A549 (cell line): ENCODE results near the gene GRK6. TPM values are rescaled to one million over a fixed set of nuclear protein-coding genes. Genes with fewer than 3 reads are reported as not detected.
A peak's percentile ranks its signal among the peaks of the same experiment; 100 is the strongest.

ENCODE experiments used
- ATAC-seq, 2 experiments: fragments of 200-7000 bp in 1 of 2; fragments of >200 bp in 1 of 2; cut with Nextera tagmentation in 1 of 2; cut with Tn5 transposase in 1 of 2; 3 replicates each; pipeline versions ENCODE4 v1.8.0 to v1.9.1; 2018 to 2020; ENCODE audit warnings: mild to moderate bottlenecking in 1 of 2, moderate library complexity in 1 of 2
- CTCF ChIA-PET: fragments of 300-600 bp; sonication (Branson Sonifier 250); formaldehyde crosslinking; extraction: SDS; loops from one replicate; lab custom pipeline; 2021; ENCODE audit warnings: antibody characterized with exemption, inconsistent platforms; lab: Yijun Ruan, JAX
- POLR2A ChIA-PET: fragments of 350-600 bp; formaldehyde crosslinking; extraction: SDS; loops from one replicate; lab custom pipeline; 2021; ENCODE audit warnings: antibody characterized with exemption, inconsistent platforms; lab: Yijun Ruan, JAX
- DNase-seq, 2 experiments: peaks; one replicate each; pipeline versions ENCODE4 v3.0.0 to v3.0.0-alpha.2; 2011 to 2016; ENCODE audit warnings: low read depth in 1 of 2, low spot score in 1 of 2
- FAIRE-seq: peaks from 2 replicates; lab custom pipeline; 2011; peaks lifted over from hg19 to GRCh38; lab: Jason Lieb, UNC
- H3K27ac ChIP-seq, 2 experiments: fragments of >200 bp; sonication (Bioruptor Twin); formaldehyde crosslinking; 3 replicates each; pipeline ENCODE4 v1.5.1; 2016 to 2017
- H3K4me1 ChIP-seq: fragments of >200 bp; sonication (Bioruptor Twin); formaldehyde crosslinking; 3 replicates; pipeline ENCODE4 v1.6.1; 2016
- H3K4me2 ChIP-seq: fragments of >200 bp; sonication (Bioruptor Twin); formaldehyde crosslinking; 3 replicates; pipeline ENCODE4 v1.6.1; 2016
- H3K4me3 ChIP-seq: fragments of >200 bp; sonication (Bioruptor Twin); formaldehyde crosslinking; 3 replicates; pipeline ENCODE4 v1.5.1; 2016
- H3K9me3 ChIP-seq: fragments of >200 bp; sonication (Bioruptor Twin); formaldehyde crosslinking; 3 replicates; pipeline ENCODE4 v1.6.1; 2016
- CBX8 ChIP-seq: fragments of 200-600 bp; sonication (generic); IDR thresholded peaks from 2 replicates; pipeline ENCODE4 v1.6.1; 2016
- CTCF ChIP-seq: fragments of >200 bp; sonication (Bioruptor Twin); formaldehyde crosslinking; IDR thresholded peaks from 3 replicates; pipeline ENCODE4 v1.5.1; 2016
- EHF ChIP-seq: fragments of 250-450 bp; sonication (Bioruptor Pico); IDR thresholded peaks from 2 replicates; pipeline ENCODE4 v1.5.0; 2020; ENCODE audit warnings: mild to moderate bottlenecking
- EHMT2 ChIP-seq: fragments of 200-600 bp; sonication (generic); IDR thresholded peaks from 2 replicates; pipeline ENCODE4 v1.6.1; 2016; ENCODE audit warnings: antibody characterized with exemption, low read depth, mild to moderate bottlenecking, moderate library complexity
- ELK1 ChIP-seq: fragments of 150-350 bp; IDR thresholded peaks from 2 replicates; pipeline ENCODE4 v1.6.1; 2014; ENCODE audit warnings: low read depth, mild to moderate bottlenecking, low read length
- HOXB13 ChIP-seq: fragments of 250-450 bp; sonication (Bioruptor Pico); IDR thresholded peaks from 2 replicates; pipeline ENCODE4 v1.5.0; 2020; ENCODE audit warnings: low read depth, mild to moderate bottlenecking, moderate library complexity
- JUN ChIP-seq, 2 experiments: fragments of >200 bp; sonication (Bioruptor Twin); formaldehyde crosslinking; IDR thresholded peaks; 2 replicates in 1 of 2; 3 replicates in 1 of 2; pipeline ENCODE4 v1.6.1; 2016 to 2017
- KDM1A ChIP-seq: fragments of 200-600 bp; sonication (generic); IDR thresholded peaks from 2 replicates; pipeline ENCODE4 v1.6.1; 2016; ENCODE audit warnings: low read depth, mild to moderate bottlenecking
- KDM5A ChIP-seq: fragments of 200-600 bp; sonication (generic); IDR thresholded peaks from 2 replicates; pipeline ENCODE4 v1.6.1; 2016; ENCODE audit warnings: antibody characterized with exemption, mild to moderate bottlenecking
- MYC ChIP-seq: IDR thresholded peaks from 2 replicates; pipeline ENCODE4 v1.6.1; 2012; ENCODE audit warnings: mild to moderate bottlenecking, inconsistent platforms, low read length, improper control_type of control experiment, borderline replicate concordance
- PBX3 ChIP-seq: IDR thresholded peaks from 2 replicates; pipeline ENCODE4 v1.6.1; 2012
- RARB ChIP-seq: fragments of 250-450 bp; sonication (Bioruptor Pico); IDR thresholded peaks from 2 replicates; pipeline ENCODE4 v1.8.0; 2021; ENCODE audit warnings: mild to moderate bottlenecking, moderate library complexity
- RCOR1 ChIP-seq: fragments of 150-350 bp; IDR thresholded peaks from 2 replicates; pipeline ENCODE4 v1.6.1; 2014; ENCODE audit warnings: antibody characterized with exemption, low read length, low read depth
- REST ChIP-seq: fragments of 200-600 bp; sonication (generic); IDR thresholded peaks from 2 replicates; pipeline ENCODE4 v1.6.1; 2016; ENCODE audit warnings: antibody characterized with exemption, mild to moderate bottlenecking, moderate library complexity
- RNF2 ChIP-seq: fragments of 200-600 bp; sonication (generic); IDR thresholded peaks from 2 replicates; pipeline ENCODE4 v1.6.1; 2016; ENCODE audit warnings: low read depth, mild to moderate bottlenecking, antibody characterized with exemption, moderate library complexity, borderline replicate concordance
- SREBF2 ChIP-seq: fragments of 450-650 bp; IDR thresholded peaks from 2 replicates; pipeline ENCODE4 v1.6.1; 2014; ENCODE audit warnings: mild to moderate bottlenecking, moderate library complexity
- USF2 ChIP-seq: fragments of 450-650 bp; IDR thresholded peaks from 2 replicates; pipeline ENCODE4 v1.6.1; 2014; ENCODE audit warnings: antibody characterized with exemption
- ZNF302 ChIP-seq: fragments of 250-450 bp; sonication (Bioruptor Pico); IDR thresholded peaks from 2 replicates; pipeline ENCODE4 v1.9.0; 2021; ENCODE audit warnings: inconsistent platforms, mild to moderate bottlenecking, moderate library complexity
- ZSCAN20 ChIP-seq: fragments of 250-450 bp; sonication (Bioruptor Pico); IDR thresholded peaks from 2 replicates; pipeline ENCODE4 v1.8.0; 2022; ENCODE audit warnings: mild to moderate bottlenecking, moderate library complexity
- WGBS: methylation state at CpG from one replicate; pipeline ENCODE4 v1.1.6; 2017; ENCODE audit errors: missing lambda C conversion rate; 5-methylcytosine and 5-hydroxymethylcytosine counted together
- polyA plus RNA-seq, 4 experiments: library from polyadenylated mRNA; depleted of rRNA in 3 of 4; stranded (reverse); fragments of >200 nt; fragmentation: RNase III in 1 of 4; extraction: RNeasy Plus Mini Kit Qiagen cat#74134 plus additional on column Dnase treatment in 1 of 4; gene quantifications; 2 replicates in 3 of 4; 3 replicates in 1 of 4; pipeline ENCODE4 v1.2.3, GENCODE V29; 2011 to 2017
- TF ChIP-seq, protein P1 (sequence below): fragments of 250-450 bp; sonication (Bioruptor Pico); IDR thresholded peaks from 2 replicates; pipeline ENCODE4 v1.5.0; 2021; ENCODE audit warnings: mild to moderate bottlenecking, moderate library complexity, borderline replicate concordance

GRK6 gene
- polyA plus RNA-seq, 2 of the 4 experiments (the other 2 are of a cell fraction), result 20.1 to 28.8 TPM

- H3K4me3 ChIP-seq, result no peak overlapping the region
- no peak overlapping the region for H3K27ac ChIP-seq
- DNase-seq (no peak), ATAC-seq (peak in 1 of 2 experiments; percentile 4; a peak in 3 of 6 replicates), FAIRE-seq (no peak)
- POLR2A ChIA-PET, result interaction anchor here (1.3 kb wide), 1 partner anchor 12 kb away, joined by 3 read pairs; no protein-coding TSS in a partner anchor
- no peaks in the 10 kb centered on the region for H3K9me3 ChIP-seq
- WGBS, result 91% methylated on average over 21 of the region's 22 CpGs
- no peak overlapping the region for H3K4me2 ChIP-seq
- no peaks in the 10 kb centered on the region; the same call in 2 of the 3 replicates for H3K4me1 ChIP-seq
- CTCF ChIA-PET, result interaction anchor here (0.8 to 19.7 kb wide), 4 partner anchors 7 to 28 kb away, joined by 3 to 241 read pairs (median 114); no protein-coding TSS in a partner anchor
- TF ChIP-seq HOXB13 (CRISPR knock-in tag) (no peak), PBX3 (peak; percentile 63; the same call in 1 of the 2 replicates), KDM5A (no peak), JUN (IDR thresholded peaks at IDR 0.05) (0 out of 5 replicates have a peak, but pooled peaks of 1 of the 2 experiments have one; percentile 7)
- TF ChIP-seq, all 56 proteins: peak for 2
These were observed 57.8 kb downstream of the GRK6 start for GRCh38 chr5:177483994-177484901.

DNA sequence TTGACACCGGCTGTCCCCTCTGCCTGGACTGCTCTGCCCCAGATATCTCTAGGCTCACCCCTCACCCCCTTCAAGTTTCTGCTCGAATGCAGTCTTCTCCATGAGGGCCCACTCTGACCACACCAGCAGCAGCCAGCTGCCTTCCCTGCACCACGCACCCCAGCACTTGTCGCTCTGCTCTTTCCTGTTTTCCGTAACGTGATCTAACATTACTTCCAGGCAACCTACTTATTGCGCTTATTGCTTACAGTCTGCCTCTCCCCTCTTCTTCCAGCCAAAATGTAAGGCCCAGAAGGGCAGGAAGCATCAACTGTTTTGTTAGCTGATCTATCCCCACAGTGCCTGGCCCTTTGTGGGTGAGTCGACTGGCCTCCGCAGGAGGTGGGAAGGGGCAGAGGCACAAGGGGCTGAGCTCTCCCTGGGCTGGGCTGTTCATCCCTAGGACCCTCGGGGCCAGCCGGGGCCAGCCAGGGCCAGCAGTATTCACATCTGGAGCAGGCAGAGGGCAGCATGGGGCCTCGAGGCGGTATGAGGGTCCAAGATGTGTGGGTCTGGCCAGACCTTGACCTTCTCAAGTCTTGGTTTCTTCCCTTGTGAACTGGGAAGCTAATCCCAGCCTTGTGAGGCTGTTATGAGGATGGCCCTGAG lies 58.5 kb downstream of the GRK6 start:
- 0 out of 6 replicates have a peak, but pooled peaks of 1 of the 2 experiments have one; percentile 7 for ATAC-seq
- H3K4me3 ChIP-seq, result no peak overlapping the region
- TF ChIP-seq ELK1 (no peak), REST (no peak), ZNF302 (no peak), HOXB13 (CRISPR knock-in tag) (no peak), RARB (CRISPR knock-in tag) (no peak), SREBF2 (no peak), MYC (no peak), USF2 (no peak), CTCF (no peak), RNF2 (no peak), KDM5A (no peak), JUN (IDR thresholded peaks at IDR 0.05) (no peak), CBX8 (no peak), RCOR1 (no peak), ZSCAN20 (CRISPR knock-in tag) (no peak), EHMT2 (no peak), KDM1A (no peak), EHF (no peak)
- TF ChIP-seq, protein P1, sequence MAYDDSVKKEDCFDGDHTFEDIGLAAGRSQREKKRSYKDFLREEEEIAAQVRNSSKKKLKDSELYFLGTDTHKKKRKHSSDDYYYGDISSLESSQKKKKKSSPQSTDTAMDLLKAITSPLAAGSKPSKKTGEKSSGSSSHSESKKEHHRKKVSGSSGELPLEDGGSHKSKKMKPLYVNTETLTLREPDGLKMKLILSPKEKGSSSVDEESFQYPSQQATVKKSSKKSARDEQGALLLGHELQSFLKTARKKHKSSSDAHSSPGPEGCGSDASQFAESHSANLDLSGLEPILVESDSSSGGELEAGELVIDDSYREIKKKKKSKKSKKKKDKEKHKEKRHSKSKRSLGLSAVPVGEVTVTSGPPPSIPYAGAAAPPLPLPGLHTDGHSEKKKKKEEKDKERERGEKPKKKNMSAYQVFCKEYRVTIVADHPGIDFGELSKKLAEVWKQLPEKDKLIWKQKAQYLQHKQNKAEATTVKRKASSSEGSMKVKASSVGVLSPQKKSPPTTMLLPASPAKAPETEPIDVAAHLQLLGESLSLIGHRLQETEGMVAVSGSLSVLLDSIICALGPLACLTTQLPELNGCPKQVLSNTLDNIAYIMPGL (CRISPR knock-in tag), result no peak
- H3K4me2 ChIP-seq, result no peak overlapping the region
- H3K4me1 ChIP-seq, result no peaks in the 10 kb centered on the region
- POLR2A ChIA-PET, result interaction anchor here (1.3 kb wide), 1 partner anchor 12 kb away, joined by 3 read pairs; no protein-coding TSS in a partner anchor
- no peak for FAIRE-seq
- no peaks in the 10 kb centered on the region for H3K9me3 ChIP-seq
- no peak for DNase-seq
- CTCF ChIA-PET, result interaction anchor here (0.8 to 19.7 kb wide), 4 partner anchors 6 to 29 kb away, joined by 3 to 241 read pairs (median 6); no protein-coding TSS in a partner anchor
- 70% methylated on average over 9 of the region's 13 CpGs for WGBS
- no peak overlapping the region for H3K27ac ChIP-seq
